ENCODE measurements around the gene PRSS22.

PRSS22 gene

GRCh38 chr16:2829501-2830354 is 28.2 kb downstream of the PRSS22 start, which contains the start of gene ZG16B:
ZG16B (plus strand) TSS chr16:2830303; CDS start chr16:2830442, 139 bp downstream.
- no peak for DNase-seq (ENCODE audit: low read depth in 2 of 2, low spot score in 1 of 2)

DNA sequence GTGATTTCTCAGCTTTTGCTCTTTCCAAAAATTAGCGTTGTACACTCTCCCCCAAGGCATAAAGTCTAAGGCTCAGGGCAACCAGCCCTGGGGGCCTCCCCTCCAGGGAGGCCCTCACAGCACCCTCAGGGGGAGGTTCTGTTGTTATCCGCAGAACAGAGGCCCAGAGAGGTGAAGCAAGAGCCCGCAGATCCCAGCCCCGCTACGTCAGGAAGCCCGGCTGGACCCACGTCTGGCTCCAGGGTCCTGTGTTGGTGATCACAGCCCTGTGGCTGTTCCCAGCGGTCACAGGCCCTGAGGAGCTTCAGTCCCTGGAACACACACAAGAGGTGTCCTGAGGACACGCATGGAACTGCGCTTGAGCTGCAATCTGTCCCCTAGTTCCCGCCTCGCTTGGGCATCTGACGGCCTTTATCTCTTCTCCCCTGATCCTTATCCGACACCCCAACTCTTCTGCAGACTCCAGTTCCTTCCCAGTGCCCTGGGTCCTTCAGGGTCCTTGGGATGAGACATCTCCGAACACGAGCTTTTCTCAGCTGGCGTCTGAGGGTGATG is 29.0 kb downstream of the PRSS22 start:
- DNase-seq (ENCODE audit: low read depth in 2 of 2, low spot score in 1 of 2): no peak

- DNase-seq (ENCODE audit: low read depth in 2 of 2, low spot score in 1 of 2): no peak
Observed at GRCh38 chr16:2828521-2828840, 29.5 kb downstream of the PRSS22 start.

GRCh38 chr16:2827831-2828520 is 30.0 kb downstream of the PRSS22 start:
- DNase-seq (ENCODE audit: low read depth in 2 of 2, low spot score in 1 of 2): no peak

GRCh38 chr16:2827374-2827791 is 30.6 kb downstream of the PRSS22 start:
- DNase-seq (ENCODE audit: low read depth in 2 of 2, low spot score in 1 of 2): no peak

- DNase-seq (ENCODE audit: low read depth in 2 of 2, low spot score in 1 of 2): no peak
Observed at GRCh38 chr16:2826591-2827373, 31.2 kb downstream of the PRSS22 start.

DNA sequence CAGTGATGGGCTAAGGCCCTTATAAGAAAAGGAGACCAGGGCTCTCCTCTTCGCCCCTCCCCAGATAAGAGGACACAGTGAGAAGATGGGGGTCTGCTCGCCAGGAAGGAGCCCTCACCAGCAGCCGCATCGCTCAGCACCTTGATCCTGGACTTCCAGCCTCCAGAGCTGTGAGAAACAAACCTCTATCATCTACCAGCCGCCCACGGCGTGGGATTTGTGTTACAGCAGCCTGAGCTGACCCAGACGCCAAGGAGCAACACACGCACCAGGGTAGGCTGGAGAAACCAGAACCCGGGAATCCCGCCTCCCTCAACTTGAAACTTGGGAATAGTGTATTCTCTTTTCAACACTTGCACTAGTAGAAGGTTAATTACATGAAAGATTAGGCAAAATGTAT is 32.1 kb downstream of the PRSS22 start:
- DNase-seq (ENCODE audit: low read depth in 2 of 2, low spot score in 1 of 2): no peak

- no peak for DNase-seq (ENCODE audit: low read depth in 2 of 2, low spot score in 1 of 2)
Observed at GRCh38 chr16:2825049-2825742, 32.8 kb downstream of the PRSS22 start.

- no peak for DNase-seq (ENCODE audit: low read depth in 2 of 2, low spot score in 1 of 2)
Observed at GRCh38 chr16:2824626-2825025, 33.3 kb downstream of the PRSS22 start.

- no peak for DNase-seq (ENCODE audit: low read depth in 2 of 2, low spot score in 1 of 2)
Observed at GRCh38 chr16:2822496-2822895, 35.5 kb downstream of the PRSS22 start.

- DNase-seq (ENCODE audit: low read depth in 2 of 2, low spot score in 1 of 2): no peak
Observed at GRCh38 chr16:2822158-2822495, 35.8 kb downstream of the PRSS22 start.

- no peak for DNase-seq (ENCODE audit: low read depth in 2 of 2, low spot score in 1 of 2)
Observed at GRCh38 chr16:2821487-2822157, 36.3 kb downstream of the PRSS22 start.

- DNase-seq (ENCODE audit: low read depth in 2 of 2, low spot score in 1 of 2): no peak
Observed at GRCh38 chr16:2820836-2821486, 37.0 kb downstream of the PRSS22 start.

GRCh38 chr16:2819939-2820835 is 37.8 kb downstream of the PRSS22 start:
- no peak for DNase-seq (ENCODE audit: low read depth in 2 of 2, low spot score in 1 of 2)

GRCh38 chr16:2819179-2819938 is 38.6 kb downstream of the PRSS22 start:
- DNase-seq (ENCODE audit: low read depth in 2 of 2, low spot score in 1 of 2): no peak

DNA sequence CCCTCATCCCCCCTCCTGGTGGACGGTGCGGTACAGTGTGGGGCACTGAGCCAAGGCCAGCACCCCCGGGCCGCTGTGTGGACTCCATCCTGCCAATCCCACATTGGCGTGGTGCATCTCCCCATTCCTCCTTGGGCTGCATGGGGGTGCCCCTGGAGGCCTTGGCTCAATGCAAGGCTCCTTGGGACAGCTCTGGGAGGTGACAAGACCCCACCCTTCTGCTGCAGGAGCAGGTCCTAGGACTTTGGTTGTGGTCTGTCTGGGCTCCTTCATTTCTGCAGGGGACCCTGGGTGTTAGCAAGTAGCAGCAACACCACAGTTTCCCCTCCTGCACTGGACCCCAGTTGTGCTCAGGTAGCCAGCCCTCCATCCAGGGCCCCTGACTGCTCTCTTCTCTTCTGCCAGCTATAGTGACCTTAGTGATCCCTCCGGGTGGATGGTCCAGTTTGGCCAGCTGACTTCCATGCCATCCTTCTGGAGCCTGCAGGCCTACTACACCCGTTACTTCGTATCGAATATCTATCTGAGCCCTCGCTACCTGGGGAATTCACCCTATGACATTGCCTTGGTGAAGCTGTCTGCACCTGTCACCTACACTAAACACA is 39.6 kb downstream of the PRSS22 start:
- no peak for DNase-seq (ENCODE audit: low read depth in 2 of 2, low spot score in 1 of 2)

GRCh38 chr16:2817340-2818271 is 40.4 kb downstream of the PRSS22 start:
- DNase-seq (ENCODE audit: low read depth in 2 of 2, low spot score in 1 of 2): no peak

Measured in stimulated activated CD8-positive, alpha-beta memory T cell treated with anti-CD3 and anti-CD28 coated beads, Interleukin-4, amount 100 ng/mL, for 4 hours (primary cell).